Stimulated activated CD4-positive, alpha-beta T cell treated with anti-CD3 and anti-CD28 coated beads, Interleukin-2, amount 100 ng/mL, for 4 hours (primary cell): ENCODE results near the gene OR2T29.
"Not testable (repeated sequence)": the region's sequence is repeated elsewhere in the genome, so short reads cannot be mapped to it uniquely, and the experiment has no call there.

ENCODE experiments used
- DNase-seq: peaks from one replicate; pipeline ENCODE4 v3.0.0-alpha.2; 2020; ENCODE audit warnings: low read depth

The OR2T29 gene

DNA sequence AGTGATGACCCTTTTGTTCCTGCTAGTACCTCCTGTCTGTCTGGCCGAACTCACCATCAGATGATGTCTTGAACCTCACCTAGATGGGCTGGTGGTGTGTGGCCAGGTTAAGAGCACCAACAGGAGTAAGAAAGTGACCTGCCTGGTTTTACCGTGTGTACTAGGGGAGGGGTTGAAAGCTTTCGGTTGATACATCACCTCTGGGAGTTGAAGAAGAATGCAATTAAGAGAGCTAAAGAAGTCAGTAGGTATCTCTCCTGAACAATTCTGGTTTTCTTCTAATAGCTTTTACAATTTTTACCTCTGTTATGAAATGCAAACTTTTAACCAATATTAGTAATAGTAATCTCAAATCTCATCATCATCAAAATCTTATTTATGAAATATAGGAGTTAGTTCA is at the start of gene OR2T29:
OR2T29 (minus strand) TSS at position 101 of the 400 bp plus-strand sequence. CDS start 3,281 bp downstream, outside the sequence.
- DNase-seq = not testable (repeated sequence)

- DNase-seq = no peak
Measured at GRCh38 chr1:248611883-248612414, 49.4 kb upstream of the OR2T29 start.

DNA sequence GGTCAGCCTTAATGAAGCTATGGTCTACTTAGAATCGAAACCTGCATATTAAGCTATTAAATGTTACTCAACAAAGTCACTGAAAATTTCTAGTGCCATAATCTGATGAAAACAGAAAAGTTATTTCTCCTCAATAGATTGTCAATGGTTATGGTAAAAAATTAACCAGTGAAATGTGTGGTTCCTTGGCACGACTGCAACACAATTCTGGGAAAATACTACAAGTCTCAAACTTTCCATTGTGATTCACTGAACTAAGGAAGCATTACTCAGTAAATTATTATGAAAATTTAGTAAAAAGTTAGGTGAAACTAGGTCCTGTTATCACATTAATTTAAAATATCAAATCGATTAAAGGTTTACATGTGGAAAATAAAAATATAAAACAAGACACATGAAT is 47.7 kb upstream of the OR2T29 start:
- no peak for DNase-seq

DNA sequence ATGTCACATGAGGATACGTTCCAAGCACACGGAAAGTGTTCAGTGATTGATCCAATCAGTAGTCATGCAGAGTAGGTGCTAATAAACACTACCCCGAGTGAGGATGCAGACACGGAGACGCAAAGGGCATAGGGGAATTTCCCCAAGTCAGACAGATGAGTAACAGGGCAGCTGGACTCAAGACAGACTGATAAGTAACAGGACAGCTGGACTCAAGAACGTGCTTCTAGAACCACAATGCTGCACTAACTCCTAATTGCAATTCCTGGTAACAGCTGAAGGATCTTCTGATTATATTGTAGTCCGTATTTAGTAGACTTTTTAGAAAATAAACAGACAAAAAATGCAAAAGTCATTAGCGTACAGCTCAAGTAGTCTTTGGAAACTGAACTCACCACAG is 36.8 kb upstream of the OR2T29 start:
- no peak for DNase-seq

DNA sequence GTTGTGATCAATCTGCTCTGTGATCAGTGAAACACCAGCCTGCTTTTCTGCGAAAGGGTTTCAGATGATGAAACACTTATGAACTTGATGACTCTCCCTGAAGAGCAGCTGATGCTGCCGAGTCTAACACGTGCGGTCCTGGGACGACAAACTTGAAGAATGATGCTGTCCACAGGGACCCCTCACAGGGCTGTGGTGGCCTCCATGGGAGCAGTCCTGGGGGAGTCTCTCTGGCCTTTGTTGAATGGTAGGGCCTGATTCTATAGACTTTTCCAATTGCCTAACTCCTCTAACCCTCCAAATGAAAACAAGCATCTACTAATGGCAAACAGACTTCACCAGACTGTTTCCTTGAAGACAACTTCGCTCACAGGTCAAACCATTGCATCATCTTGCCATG is 35.0 kb upstream of the OR2T29 start, which contains the start of gene OR2T10:
OR2T10 (minus strand) TSS at position 112 of the 400 bp plus-strand sequence. CDS start 3,932 bp downstream, outside the sequence.
- no peak for DNase-seq

DNA sequence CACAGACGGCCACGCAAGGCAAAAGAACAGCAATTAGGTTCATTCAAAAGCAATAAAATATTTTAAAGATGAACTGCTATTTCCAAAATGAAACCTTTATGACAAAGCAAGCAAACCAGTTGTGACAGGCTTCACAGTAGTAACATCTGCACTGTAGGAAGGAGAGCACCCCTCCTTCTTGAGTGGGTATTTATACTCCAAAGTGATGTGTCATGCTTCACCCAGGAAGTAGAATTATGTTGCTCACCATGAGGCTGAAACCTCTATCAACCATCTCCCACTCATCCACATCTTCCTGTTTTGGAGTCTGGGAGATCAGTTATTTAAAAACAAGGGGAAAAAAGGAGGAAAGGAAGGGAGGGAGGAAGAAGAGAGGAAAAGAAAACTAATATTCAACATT is 34.0 kb upstream of the OR2T29 start:
- DNase-seq = no peak

- no peak for DNase-seq
Measured at GRCh38 chr1:248593226-248593625, 30.7 kb upstream of the OR2T29 start.

- DNase-seq = no peak
Measured at GRCh38 chr1:248592655-248593054, 30.1 kb upstream of the OR2T29 start.

- no peak for DNase-seq
Measured at GRCh38 chr1:248590055-248590454, 27.5 kb upstream of the OR2T29 start.

- no peak for DNase-seq
Measured at GRCh38 chr1:248589334-248589733, 26.8 kb upstream of the OR2T29 start.

DNA sequence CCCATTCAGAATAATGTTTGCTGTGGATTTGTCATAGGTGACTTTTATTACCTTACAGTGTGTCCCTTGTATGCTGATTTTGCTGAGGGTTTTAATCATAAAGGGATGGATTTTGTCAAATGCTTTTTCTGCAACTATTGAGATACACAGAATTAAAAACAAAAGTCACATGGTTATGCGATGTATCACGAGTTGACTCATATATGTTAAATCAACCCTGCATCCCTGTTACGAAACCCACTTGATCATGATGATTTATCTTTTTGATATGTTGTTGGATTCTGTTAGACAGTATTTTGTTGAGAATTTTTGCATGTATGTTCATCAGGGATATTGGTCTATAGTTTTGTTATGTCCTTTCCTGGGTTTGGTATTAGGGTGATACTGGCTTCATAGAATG is 22.7 kb upstream of the OR2T29 start:
- no peak for DNase-seq

- no peak for DNase-seq
Measured at GRCh38 chr1:248576260-248576980, 13.8 kb upstream of the OR2T29 start.

DNA sequence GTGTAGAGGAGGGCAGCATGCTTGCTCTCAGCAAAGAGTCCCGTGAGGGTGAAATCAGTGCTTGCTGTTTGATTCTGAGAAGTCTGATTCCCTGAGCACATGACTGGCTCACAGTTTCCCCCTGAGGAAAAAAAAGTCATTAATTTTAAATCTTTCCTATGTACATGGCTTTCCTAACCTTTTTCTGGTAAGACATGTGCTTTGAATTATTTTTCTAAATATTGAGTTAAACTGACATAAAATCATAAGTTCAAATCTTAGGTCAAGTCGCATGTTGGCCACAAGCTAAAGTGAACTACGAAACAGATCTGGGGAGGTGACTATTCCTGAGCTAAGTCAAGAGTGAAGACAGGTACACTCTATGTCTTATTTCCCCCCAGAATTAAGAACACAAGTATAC is 12.1 kb upstream of the OR2T29 start, which contains the start of gene OR2T34:
OR2T34 (minus strand) TSS at position 101 of the 400 bp plus-strand sequence; CDS start at position 101, 0 bp downstream.
- DNase-seq = not testable (repeated sequence)

DNA sequence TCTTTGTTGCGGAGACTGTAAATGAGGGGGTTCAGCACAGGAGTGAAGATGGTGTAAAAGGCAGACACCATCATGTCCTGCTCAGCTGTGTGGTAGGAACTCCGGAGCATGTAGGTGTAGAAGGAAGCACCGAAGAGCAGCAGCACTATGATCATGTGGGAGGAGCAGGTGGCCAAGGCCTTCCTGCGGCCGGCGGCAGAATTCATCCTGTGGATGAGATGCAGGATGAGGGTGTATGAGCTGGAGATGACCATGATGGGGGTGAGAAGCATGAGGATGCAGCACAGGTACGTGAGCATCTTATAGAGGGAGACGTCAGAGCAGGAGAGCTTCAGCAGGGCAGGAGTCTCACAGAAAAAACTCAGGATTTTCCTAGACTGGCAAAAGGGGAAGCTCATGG is 11.3 kb upstream of the OR2T29 start:
- not testable (repeated sequence) for DNase-seq

DNA sequence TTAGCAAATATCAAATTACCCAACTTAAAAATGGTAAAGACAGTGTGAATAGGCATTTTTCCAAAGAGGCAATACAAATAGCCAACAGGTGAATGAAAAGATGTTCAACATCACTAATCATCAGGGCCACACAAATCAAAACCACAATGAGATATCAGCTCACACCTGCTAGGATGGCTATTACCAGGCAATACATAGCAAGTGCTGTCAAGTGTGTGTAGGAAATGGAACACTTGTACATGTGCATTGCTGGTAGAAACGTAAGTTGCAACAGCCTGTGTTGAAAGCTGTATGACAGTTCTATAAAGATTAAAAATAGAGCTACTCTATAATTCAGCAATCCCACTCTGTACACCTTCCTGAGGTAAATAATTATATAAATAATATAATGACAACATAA is 9.5 kb upstream of the OR2T29 start:
- DNase-seq = not testable (repeated sequence)

- not testable (repeated sequence) for DNase-seq
Measured at GRCh38 chr1:248570811-248571210, 8.2 kb upstream of the OR2T29 start.

GRCh38 chr1:248569049-248569448 is 6.5 kb upstream of the OR2T29 start:
- DNase-seq = not testable (repeated sequence)

DNA sequence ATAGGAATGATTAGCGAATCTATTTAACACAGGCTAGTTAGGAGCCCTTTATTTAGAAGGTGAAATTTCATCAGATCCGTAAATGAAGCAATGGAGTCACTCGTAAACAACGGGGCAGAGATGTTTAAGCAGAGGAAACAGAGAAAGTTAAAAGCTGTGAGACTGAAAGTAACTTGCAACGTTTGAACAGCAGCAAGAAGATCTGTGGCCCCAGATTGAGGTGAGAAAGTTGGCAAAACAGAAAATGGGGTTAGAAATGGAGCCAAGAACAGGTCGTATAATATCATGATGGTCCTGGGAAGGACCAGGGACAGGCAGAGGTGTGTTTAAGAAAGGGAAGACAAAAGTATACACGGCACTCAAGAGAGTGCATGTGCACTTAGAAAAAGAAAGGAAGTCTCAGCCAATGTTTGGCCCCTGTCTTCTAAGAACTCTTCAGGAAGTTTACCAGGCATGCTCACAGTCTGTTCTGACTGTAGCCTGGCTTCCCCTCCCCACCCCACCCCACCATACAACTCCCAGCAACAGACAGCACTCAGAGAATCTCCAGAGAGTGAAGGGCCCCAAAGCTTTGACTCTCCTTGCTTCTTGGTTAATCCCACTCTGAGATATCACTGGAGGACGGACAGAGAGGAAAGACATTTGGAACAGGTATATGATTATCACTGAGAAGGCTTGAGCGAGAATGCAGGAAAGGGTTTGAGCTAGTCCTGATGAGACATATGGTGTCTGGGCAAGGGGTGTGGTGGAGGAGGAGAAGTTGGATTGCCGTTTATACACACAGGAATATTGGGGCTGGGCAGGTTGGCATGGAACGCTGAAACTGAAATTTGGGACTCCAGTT is 3.2 kb upstream of the OR2T29 start:
- not testable (repeated sequence) for DNase-seq

GRCh38 chr1:248551027-248551426 is 11.5 kb downstream of the OR2T29 start:
- DNase-seq = not testable (repeated sequence)

DNA sequence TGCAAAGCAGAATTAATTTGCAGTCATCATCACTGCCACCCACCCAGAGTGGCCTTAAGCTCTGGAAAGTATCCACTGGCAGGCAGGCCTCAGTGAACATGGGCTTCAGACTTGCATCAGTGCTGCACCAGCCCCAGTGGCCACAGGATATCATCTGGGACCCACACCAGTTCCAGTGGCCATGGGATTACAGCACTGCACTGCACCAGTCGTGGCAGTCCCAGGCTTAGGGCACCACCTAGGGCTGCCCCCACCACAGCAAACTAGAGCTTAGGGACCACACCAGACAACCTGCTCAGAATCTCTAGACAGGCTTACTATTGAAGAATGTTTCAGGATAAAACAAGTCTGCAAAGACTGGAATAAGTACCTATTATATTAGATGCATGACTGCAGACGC is 15.2 kb downstream of the OR2T29 start:
- DNase-seq = not testable (repeated sequence)

DNA sequence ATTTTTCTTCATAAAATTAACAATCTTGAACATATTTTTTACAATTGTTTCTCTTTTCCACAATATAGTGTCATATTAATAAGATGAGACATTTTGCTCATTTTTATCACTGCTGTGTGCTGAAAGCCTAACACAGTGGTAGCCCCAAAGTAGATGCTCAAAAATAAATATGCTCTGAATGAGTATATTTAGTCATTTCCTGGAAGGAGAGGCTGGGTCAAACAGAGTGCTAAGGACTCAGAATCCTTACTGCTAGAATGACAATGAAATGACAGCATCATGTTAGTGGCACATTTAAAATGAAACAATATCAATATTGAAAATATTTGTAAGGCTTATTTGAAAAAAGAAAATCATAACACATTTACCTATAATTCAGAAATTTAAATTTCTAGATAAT is 25.1 kb downstream of the OR2T29 start:
- not testable (repeated sequence) for DNase-seq

- no peak for DNase-seq
Measured at GRCh38 chr1:248521856-248522255, 40.7 kb downstream of the OR2T29 start.

DNA sequence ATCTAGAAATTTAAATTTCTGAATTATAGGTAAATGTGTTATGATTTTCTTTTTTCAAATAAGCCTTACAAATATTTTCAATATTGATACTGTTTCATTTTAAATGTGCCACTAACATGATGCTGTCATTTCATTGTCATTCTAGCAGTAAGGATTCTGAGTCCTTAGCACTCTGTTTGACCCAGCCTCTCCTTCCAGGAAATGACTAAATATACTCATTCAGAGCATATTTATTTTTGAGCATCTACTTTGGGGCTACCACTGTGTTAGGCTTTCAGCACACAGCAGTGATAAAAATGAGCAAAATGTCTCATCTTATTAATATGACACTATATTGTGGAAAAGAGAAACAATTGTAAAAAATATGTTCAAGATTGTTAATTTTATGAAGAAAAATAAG is 52.4 kb downstream of the OR2T29 start:
- DNase-seq = not testable (repeated sequence)
